Stimulated activated CD4-positive, alpha-beta T cell treated with anti-CD3 and anti-CD28 coated beads, Interleukin-2, amount 100 ng/mL, for 24 hours (primary cell): ENCODE results near the gene SEC16A.
"Not testable (repeated sequence)": the region's sequence is repeated elsewhere in the genome, so short reads cannot be mapped to it uniquely, and the experiment has no call there.

ENCODE experiments used
- DNase-seq, 2 donors: peaks; one replicate each; pipeline ENCODE4 v3.0.0-alpha.2; 2020

The SEC16A gene

DNA sequence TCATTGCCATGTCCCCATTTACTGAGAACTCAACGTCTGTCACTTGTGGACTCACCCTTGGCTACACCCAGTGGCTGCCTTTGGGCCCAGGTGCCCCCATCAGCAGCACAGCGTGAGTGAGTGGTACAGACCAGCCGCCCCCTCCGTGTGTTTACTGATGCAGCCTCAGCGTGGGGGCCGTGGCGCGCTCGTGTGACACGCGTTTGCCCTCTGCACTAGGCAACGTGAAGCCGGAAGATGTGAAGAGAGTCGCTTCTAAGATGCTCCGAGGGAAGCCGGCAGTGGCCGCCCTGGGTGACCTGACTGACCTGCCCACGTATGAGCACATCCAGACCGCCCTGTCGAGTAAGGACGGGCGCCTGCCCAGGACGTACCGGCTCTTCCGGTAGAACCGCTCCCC, 60.0 kb downstream of the SEC16A start:
- DNase-seq = no peak

DNA sequence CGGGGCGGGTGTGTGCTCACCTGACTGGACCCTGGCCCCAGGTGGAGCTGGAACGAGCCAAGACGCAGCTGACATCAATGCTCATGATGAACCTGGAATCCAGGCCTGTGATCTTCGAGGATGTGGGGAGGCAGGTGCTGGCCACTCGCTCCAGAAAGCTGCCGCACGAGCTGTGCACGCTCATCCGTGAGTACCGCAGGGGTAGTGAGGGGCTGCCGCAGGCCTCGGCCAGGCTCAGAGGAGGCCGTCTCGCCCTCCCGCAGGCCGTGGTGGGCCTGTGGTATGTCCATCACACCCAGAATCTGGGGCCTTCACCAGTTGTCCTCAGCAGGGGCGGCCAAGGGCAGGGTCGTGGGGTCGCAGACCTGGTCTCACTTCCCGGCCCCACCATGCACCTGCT, 61.0 kb downstream of the SEC16A start:
- DNase-seq = no peak

DNA sequence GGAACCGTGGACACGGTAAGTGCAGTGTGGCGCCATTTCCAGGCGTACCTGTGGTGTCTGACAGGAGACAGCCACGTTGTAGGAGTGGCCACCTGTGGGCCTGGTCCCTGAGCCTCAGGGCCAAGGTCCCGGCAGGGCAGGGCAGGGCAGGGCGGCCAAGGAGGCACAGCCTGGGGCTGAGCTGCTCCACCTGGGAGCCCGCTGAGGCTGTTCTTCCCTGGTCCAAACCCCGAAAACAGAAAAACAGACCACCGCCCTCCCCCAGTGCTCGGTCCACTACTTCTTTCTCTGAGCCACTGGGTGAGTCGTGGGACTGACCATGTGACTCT, 63.8 kb downstream of the SEC16A start:
- DNase-seq = no peak

DNA sequence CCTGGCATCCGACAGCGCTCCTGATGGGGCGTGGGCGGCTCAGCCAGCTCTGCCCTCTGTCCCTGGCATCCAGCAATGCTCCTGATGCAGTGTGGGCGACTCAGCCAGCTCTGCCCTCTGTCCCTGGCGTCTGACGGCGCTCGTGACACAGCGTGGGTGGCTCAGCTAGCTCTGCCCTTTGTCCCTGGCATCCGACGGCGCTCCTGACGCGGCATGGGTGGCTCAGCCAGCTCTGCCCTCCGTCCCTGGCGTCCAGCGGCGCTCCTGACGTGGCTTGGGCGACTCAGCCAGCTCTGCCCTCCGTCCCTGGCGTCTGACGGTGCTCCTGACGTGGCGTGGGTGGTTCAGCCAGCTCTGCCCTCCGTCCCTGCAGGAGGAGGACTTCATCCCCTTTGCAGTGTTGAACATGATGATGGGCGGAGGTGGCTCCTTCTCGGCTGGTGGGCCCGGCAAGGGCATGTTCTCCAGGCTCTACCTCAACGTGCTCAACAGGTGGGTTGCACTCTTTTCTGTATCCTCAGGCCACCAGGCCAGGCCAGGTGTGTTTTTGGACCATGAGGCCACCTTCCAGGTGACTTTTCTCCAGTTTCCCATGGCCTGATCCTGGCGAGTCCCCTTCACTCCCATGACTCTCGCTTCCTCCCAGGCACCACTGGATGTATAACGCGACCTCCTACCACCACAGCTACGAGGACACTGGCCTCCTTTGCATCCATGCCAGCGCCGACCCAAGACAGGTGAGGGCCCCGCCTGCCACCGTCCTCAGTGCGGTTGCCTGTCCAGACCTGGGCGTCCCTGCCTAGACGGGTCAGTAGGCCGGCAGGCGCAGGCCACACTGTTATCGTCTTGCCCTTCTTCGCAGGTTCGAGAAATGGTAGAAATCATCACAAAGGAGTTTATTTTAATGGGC, 64.4 kb downstream of the SEC16A start:
- no peak for DNase-seq

DNA sequence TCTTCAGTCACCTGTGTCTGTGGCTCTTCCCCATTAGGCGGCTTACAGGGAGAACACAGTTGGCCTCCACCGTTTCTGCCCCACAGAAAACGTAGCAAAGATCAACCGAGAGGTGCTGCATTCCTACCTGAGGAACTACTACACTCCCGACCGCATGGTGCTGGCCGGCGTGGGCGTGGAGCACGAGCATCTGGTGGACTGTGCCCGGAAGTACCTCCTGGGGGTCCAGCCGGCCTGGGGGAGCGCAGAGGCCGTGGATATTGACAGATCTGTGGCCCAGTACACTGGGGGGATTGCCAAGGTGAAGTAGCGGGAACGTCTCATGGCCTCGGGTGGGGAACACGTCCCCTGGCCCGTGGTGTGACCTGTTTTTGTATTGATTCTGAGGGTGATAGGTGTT, 65.9 kb downstream of the SEC16A start:
- no peak for DNase-seq

DNA sequence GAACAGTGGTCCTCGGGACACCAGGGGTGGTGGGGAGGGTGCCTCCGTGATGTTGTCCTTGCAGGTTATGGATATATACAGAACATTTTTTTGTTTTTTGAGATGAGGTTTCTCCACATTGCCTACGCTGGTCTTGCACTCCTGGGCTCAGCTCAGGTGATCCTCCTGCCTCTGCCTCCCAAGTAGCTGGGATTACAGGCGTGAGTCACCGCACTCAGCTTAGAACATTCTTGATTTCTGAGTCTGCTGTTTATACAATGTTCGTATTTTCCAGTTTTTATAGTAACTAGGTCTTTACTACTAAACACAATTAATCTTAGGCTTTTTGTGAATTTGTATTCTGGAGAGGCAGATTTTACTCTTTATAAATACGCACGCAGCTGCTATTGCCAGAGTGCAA, 66.4 kb downstream of the SEC16A start:
- DNase-seq = no peak

DNA sequence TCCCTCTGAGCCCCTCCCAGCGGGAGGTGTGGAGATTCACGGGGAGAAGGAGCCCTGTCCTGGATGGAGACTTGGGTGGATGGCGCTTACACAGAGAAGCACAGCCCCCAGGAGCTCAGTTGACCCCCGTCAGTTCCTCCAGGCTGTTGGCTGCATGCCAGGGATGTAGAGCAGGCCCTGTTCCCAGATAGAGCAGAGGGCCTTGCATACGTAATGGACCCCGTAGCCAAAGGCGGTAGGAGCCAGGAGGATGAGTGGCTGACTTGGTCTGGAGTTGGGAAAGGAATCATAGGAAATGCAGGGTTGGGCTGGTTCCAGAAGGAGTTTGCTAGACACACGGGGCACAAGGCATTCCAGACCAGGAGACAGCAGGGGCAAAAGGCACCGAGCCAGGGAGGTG, 69.9 kb downstream of the SEC16A start:
- DNase-seq = no peak

DNA sequence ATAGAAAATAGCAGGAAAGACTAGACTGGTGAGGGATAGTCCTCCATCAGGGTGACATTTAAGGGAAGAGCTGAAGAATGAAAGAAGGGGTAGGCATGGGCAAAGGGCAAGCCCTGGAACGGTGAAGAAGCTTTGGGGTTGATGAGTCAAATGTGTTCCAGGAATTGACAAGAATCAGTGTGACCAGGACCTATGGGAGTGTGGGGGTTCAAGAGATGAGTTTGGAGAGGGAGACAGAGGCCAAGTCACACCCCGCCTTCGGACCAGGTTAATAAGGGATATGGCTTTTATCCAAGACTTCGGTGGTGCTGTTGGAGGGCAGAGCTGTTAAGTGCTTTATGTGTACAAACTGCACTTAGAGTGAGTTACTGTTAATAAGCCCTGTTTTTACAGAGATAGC, 71.5 kb downstream of the SEC16A start:
- DNase-seq = no peak

DNA sequence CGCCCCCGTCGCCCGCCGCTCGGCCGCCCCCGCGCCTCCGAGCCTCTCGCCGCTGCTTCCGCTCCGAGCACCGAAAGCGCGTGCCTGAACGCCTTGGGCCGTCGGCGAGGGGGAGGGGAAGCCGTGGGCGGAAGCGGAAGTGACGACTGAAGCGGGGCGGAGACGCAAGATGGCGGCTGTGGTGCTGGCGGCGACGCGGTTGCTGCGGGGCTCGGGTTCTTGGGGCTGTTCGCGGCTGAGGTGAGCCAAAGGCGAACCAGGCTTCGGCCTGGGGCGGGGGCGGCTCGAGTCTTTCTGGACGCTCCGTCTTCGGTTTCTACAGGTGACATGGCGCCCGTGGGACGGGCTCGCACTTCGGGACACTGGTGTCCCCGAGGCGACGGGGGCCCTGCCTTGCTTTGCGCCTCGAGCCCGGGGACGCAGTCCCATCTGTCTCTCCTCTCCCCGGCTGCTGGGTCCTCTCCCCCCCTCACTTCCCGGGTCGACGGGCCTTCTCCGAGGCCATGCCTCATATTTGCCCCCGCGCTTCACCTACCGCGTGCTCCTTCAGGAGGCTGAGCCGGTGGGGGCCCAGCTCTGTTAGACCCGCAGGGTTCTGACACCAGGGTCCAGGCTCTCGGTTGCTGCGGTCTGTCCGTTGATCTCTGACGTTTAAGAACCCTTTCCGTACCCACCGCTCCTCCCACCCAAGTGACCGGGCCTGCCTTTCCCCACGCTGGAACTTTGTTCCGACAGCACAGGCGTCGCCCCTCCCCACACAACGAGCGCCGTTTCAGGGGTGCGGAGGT, 72.1 kb downstream of the SEC16A start, which contains the start of the genes ENTR1 and PMPCA:
Gene ENTR1 (minus strand): TSS at position 115 of the 788 bp plus-strand sequence. CDS start 217 bp downstream, outside the sequence.
Gene PMPCA (plus strand): TSS at position 159 of the 788 bp plus-strand sequence. CDS start 11 bp downstream, at position 170.
- peak; percentile 98 to 99 for DNase-seq

DNA sequence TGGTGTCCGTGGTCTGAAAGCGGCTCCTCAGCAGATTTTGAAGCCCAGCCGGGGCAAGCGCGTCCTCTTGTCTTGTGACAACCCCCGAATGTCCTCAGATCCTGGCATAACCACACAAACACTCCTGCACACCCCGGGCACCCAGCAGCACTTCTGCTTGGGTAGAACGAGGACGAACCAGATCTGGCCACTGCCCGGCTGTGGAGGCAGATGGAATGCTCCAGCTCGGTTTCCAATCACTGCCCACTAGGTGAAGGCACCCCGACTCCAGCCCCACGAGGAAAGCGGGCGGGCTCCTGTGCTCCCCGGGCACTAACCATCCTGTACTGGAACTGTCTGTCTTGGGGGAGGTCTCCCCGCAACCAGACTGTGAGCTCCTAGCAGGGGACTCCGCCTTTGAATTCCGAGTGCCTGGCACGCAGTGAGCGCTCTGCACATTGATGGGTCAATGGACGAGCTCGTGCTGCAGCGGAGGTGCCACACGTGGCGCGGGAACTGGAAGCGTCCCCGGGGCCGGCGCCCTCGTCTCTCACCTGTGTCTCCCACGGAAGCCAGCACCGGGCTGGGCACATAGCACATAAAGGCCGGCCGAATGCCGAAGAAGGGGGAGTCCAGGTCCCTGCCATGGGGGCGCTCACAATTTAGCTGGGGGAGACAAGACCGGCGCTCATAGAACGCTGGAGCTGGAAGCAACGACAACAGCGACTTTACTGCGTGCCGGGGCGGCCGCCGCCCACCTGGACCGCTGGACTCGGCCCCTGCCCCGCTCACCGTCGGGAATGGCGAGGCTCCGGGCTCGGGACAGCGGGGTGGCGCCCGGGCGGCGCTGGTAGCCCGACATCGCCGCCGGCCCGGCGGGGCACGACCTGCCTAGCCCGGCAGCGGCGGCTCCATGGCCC, 73.0 kb downstream of the SEC16A start:
- peak; percentile 46 to 51 for DNase-seq

DNA sequence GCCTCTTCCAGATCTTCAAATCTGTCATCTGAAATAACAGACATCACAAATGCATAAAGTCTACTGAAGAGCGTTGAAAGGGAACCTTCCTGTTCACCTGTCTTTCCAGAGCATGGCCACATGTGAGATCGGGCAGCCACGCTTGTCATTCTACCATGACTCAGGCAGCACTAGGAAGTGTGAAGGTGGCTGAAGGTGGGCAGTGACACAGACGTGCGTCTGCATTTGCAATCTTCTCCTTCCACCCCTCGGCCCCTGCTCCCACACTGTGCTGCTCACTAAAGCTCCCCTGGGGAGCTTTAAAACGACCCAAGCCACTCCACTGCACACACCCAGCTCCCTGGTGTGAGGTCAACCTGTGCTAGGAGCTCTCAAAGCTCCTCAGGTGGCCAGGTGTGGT, 74.9 kb downstream of the SEC16A start:
- DNase-seq = no peak

DNA sequence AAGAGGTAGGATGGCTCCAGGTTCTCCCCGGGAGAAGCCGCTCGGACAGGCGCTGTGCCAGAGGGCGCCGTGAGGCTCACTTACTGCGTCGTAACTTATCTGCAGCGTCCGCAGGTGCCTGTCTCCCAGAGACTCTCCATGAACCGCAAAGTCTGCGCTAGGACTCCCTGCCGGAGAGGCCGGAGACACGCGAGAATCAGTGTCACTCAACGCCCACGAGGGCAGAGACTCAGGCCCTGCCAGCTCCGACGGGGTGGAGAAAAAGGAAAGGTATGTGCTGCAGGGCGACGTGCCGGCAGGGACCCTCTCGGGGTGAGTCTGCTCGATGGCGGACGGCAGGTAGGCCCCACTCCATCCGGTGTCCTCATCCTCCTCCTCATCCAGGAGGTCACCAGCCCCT, 75.8 kb downstream of the SEC16A start:
- DNase-seq = not testable (repeated sequence)

DNA sequence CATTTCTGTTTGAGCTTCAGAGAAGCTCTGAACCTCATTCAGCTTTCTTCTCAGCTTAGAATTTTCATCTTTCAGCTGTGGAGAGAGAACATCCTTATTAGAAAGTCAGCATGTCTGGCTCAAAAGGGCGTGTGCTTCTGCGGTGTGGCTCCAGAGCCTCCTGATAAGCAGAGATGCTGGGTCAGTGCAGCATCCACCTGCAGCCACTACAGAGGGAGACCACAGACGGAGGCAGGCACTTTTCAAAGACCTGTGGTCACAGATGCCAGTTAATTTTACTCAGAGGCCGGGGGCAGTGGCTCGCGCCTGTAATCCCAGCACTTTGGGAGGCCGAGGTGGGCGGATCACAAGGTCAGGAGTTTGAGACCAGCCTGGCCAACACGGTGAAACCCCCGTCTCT, 76.9 kb downstream of the SEC16A start:
- not testable (repeated sequence) for DNase-seq

DNA sequence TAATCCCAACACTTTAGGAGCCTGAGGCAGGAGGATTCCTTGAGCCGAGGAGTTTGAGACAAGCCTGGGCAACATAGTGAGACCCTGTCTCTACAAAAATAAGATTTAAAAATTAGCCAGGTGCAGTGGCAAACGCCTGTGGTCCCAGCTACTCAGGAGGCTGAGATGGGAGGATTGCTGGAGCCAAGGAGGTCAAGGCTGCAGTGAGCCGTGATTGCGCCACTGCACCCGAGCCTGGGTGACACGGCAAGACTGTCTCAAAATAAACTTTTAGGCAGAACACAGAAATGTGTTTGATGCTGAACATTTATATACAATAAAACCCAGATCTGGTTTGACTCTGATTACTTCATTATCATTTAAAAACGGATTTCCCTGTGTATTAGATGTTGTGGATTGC, 77.4 kb downstream of the SEC16A start:
- DNase-seq = no peak

DNA sequence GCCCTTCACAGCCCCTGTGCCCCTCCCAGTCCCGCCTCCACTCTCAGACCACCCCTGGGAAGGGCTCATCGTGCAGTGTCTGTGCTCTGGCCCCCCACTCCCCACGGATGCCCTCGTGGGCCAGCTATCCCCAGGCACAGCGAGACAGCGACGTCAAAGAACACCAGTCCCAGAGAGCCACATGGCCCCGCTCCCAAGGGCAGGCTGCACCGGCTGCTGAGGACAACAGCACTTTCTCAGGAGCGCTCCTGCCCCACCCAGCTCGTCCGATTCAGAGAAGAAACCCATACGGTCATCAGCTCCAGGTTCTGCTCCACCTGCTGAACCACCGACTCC, 78.1 kb downstream of the SEC16A start:
- no peak for DNase-seq

DNA sequence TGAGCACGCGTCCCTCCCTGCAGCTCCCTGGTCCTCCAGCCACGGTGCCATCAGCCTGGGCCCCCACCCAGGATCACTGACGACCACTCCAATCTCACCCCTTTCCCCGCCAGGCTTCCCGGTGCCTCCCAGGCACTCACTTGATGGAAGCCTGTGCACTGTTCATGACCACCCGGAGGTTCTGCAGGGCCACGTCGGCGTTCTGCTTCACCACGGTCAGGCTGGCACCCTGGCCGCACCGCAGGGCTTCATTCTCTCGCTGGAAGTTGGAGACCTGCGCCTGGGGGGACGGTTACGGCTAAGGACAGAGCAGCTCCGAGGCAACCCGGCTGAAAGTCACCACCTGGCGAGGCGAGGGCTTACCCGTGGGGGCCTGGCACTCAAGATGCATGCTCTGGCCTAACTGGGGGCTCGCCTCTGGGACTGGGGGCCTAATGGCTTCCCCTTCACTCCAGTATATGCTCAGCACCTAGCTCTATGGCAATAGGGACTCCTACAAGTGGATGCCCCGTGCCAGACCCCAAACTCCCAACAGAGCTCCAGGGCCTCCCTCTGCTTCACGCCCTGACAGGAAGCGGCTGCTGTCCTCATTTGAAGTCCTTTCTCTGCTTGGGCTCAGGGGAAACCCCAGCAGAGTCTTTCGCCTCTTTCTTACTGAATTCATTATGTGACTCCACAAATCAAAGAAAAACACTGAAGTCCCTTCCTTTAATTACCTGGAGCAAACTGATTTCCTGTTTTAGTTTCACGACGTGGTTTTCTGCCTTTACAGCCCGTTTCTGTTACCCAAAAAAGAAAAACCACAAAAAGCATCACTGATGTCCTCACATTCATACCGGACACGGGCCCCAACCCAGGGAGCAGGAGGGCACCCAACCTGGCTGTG, 78.7 kb downstream of the SEC16A start:
- peak; percentile 54 to 58 for DNase-seq

DNA sequence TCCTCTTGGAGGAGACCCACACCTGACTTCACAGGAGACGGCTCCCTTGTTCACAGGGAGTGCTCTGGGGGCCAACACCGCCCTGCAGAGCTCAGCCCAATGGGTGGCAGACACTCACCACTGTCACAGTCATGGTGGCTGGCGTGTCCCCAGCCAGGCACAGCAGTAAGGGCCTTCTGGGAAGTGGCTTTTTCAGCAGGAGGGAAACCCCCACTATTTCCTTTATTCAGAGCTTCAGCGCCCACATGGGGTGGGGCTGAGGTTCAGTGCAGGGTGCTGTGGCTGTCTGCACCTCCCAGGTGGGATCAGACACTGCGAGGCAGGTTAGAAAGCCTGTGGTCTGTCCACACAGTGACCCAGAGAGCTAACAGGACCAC, 79.3 kb downstream of the SEC16A start:
- DNase-seq = peak; percentile 74 to 75

DNA sequence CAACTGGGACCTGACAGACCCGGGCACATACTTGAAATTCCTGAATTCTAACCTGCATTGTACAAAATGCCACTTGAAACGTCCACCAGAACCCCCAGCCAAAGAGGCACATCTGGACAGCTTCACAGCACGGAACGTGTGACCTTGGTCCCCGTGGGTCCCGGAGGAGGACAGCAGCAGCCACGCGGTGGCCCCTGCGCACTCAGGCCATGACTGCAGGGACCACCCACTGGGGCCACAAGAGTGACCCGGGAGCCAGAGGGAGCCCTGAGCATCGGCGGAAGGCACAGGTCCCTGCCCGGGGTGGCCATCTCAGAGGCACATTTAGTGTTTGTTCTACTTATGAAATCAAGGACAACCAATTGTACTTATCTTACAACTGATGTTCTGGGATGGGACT, 80.8 kb downstream of the SEC16A start:
- no peak for DNase-seq

DNA sequence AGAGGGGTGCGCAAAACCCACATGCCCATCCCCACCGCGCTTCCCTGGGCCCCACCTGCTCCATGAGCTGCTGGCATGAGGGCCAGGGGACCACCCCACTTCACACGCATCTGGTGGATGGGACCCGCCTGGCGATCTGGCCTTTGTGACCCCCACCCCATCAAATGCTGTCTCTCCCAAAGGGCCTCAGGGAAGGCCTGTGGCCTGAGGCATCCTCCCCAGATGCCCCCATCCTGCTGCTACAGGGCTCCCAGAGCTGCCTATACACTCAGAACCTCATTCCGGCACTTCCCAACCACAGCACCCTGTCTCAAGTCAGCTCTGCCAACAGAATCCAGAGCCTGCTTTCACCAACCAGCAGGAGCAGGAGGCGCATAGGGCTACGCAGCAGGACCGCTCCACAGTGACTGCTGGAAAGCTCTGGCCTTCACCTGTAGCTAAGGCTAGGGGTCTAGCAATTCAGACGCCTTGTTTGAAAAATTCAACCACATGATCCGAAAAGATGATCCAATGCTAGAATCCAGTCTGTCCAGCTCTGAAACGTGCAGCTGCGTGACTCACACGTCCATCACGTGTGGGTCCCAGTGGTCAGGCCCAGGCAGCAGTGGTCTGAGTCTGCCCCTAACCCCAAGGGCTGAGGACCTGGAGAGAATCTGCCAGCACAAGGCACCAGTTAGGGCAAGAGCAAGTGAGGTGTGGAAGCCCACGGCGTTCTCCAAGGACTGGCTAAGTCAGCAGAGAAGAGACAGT, 81.5 kb downstream of the SEC16A start:
- DNase-seq = no peak

DNA sequence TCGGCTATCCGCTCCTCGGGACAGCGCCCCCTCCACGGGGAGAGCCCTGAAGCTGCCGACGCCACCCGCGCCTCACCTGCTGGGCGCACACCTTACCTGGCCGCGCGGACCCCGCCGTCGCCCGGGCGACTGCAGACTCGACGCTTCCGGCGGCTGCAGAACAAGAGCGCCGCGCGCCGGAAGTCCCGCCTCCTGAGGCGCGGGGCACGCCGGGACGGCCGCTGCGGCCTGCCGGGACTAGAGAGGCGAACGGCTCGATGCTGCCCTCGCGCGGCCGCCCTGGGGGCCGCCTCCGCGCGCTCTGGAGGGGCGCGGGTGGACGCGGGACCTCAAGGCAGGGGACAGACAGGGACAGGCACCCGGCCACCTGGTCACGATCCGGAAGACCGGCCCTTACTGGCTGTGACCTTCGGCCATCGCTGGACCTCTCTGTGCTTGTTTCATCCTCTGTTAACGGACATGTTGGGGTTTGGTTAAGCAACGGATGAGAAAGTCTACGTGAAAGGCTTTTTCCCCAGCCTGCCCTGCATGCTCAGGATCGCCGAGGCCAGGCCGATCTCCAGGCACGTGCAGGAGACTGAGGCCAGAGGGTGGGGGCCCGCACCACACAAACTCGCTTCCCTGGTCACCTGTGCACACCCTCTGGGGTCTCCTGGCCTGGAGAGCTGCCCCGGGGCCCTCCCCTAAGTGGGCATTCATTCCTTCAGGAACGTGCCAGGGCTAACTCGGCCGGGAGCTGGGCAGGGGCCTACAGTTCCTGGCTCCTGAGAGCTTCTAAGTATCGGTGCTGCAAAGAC, 82.6 kb downstream of the SEC16A start, which contains the start of gene SNAPC4:
Gene SNAPC4 (minus strand): TSS at position 133 of the 797 bp plus-strand sequence. CDS start 1,742 bp downstream, outside the sequence.
- peak; percentile 90 to 91 for DNase-seq
